HepG2 (cell line): ENCODE measurements around the gene UBL7. TPM values are rescaled to one million over a fixed set of nuclear protein-coding genes. Genes with fewer than 3 reads are reported as not detected.
A peak's percentile ranks its signal among the peaks of the same experiment; 100 is the strongest.

Experiments
- AHDC1 ChIP-seq: sonication (generic); formaldehyde crosslinking; IDR thresholded peaks from 2 replicates; pipeline ENCODE4 v1.5.1; 2020; ENCODE audit warnings: mild to moderate bottlenecking, missing genetic modification reagents, borderline replicate concordance
- BHLHE40 ChIP-seq: IDR thresholded peaks from 2 replicates; pipeline ENCODE4 v1.6.1; 2011; ENCODE audit warnings: low read length, improper control_type of control experiment
- FOXK1 ChIP-seq: sonication (generic); formaldehyde crosslinking; IDR thresholded peaks from 2 replicates; pipeline ENCODE4 v1.4.0; 2020; ENCODE audit warnings: low read depth, missing genetic modification reagents, borderline replicate concordance
- FOXO1 ChIP-seq: sonication (generic); formaldehyde crosslinking; IDR thresholded peaks from 2 replicates; pipeline ENCODE4 v1.4.0; 2020; ENCODE audit warnings: missing genetic modification reagents
- SRY ChIP-seq: sonication (generic); formaldehyde crosslinking; IDR thresholded peaks from 2 replicates; pipeline ENCODE4 v1.8.0; 2022; ENCODE audit warnings: mild to moderate bottlenecking, missing genetic modification reagents
- ZFP36 ChIP-seq: fragments of 150-350 bp; IDR thresholded peaks from 2 replicates; pipeline ENCODE4 v1.6.1; 2018; ENCODE audit warnings: borderline replicate concordance, low read length, low read depth; ENCODE audit not compliant: partially characterized antibody
- ZFY ChIP-seq: sonication (generic); formaldehyde crosslinking; IDR thresholded peaks from 2 replicates; pipeline ENCODE4 v1.4.0; 2020; ENCODE audit warnings: missing genetic modification reagents
- ZNF354B ChIP-seq: sonication (generic); formaldehyde crosslinking; IDR thresholded peaks from 2 replicates; pipeline ENCODE4 v1.8.0; 2022; ENCODE audit warnings: mild to moderate bottlenecking, missing genetic modification reagents
- ZNF407 ChIP-seq: sonication (generic); formaldehyde crosslinking; IDR thresholded peaks from one replicate; pipeline ENCODE4 v1.5.1; 2020; ENCODE audit warnings: mild to moderate bottlenecking, missing genetic modification reagents; ENCODE audit errors: not compliant biosample characterization
- ZNF501 ChIP-seq: sonication (generic); formaldehyde crosslinking; IDR thresholded peaks from 2 replicates; pipeline ENCODE4 v1.5.1; 2020; ENCODE audit warnings: mild to moderate bottlenecking, moderate library complexity, missing genetic modification reagents
- ZNF567 ChIP-seq: sonication (generic); formaldehyde crosslinking; IDR thresholded peaks from 2 replicates; pipeline ENCODE4 v1.8.1; 2023; ENCODE audit warnings: mild to moderate bottlenecking, missing genetic modification reagents, borderline replicate concordance
- ZNF784 ChIP-seq: sonication (generic); formaldehyde crosslinking; IDR thresholded peaks from 2 replicates; pipeline ENCODE4 v1.5.1; 2020; ENCODE audit warnings: missing genetic modification reagents, mild to moderate bottlenecking, borderline replicate concordance
- polyA plus RNA-seq, 8 experiments: library from polyadenylated mRNA; depleted of rRNA in 3 of 8; stranded (reverse) in 7 of 8; unstranded in 1 of 8; fragments of >200 nt; fragmentation: Illumina TruSeq in 4 of 8; extraction: Trizol in 4 of 8; gene quantifications; 2 replicates each; pipeline versions ENCODE4 v1.2.1 to v1.2.3, GENCODE V29; 2011 to 2016; ENCODE audit warnings: low read depth in 4 of 8, missing spikeins in 1 of 8, mixed read lengths in 1 of 8; ENCODE audit not compliant: insufficient read depth in 1 of 8
- total RNA-seq, 5 experiments: library from RNA; depleted of rRNA; stranded (reverse); fragments of >200 nt; fragmentation: Illumina TruSeq; extraction: Trizol; gene quantifications; 2 replicates each; pipeline ENCODE4 v1.2.3, GENCODE V29; 2016; ENCODE audit warnings: low read depth in 1 of 5
- TF ChIP-seq, protein P1 (sequence below): sonication (generic); formaldehyde crosslinking; IDR thresholded peaks from 2 replicates; pipeline ENCODE4 v1.5.0; 2020; ENCODE audit warnings: missing genetic modification reagents

Gene UBL7
- total and polyA plus RNA-seq, 2 of the 13 experiments (the other 11 are each of a cell fraction or from before 2014, with no cell fraction given) = 55.0 to 63.5 TPM

DNA sequence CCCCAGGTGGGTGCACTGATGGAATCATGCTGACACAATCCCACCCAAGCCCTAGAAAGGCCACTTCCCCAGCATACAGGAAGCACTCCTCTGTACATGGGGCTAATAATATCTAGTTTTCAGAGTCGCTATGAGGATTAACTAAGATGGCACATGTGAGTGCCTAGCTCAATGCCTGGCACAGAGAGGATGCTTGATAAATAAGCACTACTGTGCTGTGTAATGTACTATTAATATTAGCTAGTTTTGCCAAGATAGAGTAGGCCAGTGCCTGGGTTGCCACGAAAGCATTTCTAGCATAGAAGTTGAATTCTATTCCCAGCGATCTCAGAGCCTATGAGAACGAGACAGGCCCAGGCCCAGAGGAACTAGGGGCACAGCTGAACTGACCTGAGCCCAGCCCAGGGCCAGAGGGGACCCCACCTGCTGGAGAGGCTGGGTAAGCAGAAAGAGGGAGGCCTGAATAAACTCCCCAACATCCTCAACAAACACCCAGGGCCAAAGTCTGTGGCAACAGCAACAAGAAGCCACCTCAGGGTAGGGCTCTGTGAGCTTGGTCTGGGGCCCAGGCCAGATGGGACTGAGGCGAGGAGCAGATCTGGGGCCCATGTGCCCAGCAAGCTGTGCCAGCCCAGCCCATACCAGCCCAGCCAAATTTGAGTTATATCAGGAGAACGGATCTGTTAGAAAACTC, 19.6 kb downstream of the UBL7 start (continued):
- TF ChIP-seq ZNF407 (CRISPR knock-in tag) (no peak), AHDC1 (CRISPR knock-in tag) (no peak), ZNF501 (CRISPR knock-in tag) (no peak), SRY (no peak), ZNF784 (CRISPR knock-in tag) (no peak), BHLHE40 (no peak), ZNF354B (CRISPR knock-in tag) (no peak), ZNF567 (CRISPR knock-in tag) (no peak), FOXO1 (CRISPR knock-in tag) (peak; percentile 63; the same call in 1 of the 2 replicates), ZFP36 (no peak), FOXK1 (CRISPR knock-in tag) (peak; percentile 20; the same call in 1 of the 2 replicates), ZFY (CRISPR knock-in tag) (peak; percentile 57)
- TF ChIP-seq, protein P1, sequence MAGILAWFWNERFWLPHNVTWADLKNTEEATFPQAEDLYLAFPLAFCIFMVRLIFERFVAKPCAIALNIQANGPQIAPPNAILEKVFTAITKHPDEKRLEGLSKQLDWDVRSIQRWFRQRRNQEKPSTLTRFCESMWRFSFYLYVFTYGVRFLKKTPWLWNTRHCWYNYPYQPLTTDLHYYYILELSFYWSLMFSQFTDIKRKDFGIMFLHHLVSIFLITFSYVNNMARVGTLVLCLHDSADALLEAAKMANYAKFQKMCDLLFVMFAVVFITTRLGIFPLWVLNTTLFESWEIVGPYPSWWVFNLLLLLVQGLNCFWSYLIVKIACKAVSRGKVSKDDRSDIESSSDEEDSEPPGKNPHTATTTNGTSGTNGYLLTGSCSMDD = no peak
